Bronchial epithelial cell (primary cell): Measurements from ENCODE around the gene SUMO2. TPM values are rescaled to one million over a fixed set of nuclear protein-coding genes. Genes with fewer than 3 reads are reported as not detected.
A peak's percentile ranks its signal among the peaks of the same experiment; 100 is the strongest.
"Not testable (repeated sequence)": the region's sequence is repeated elsewhere in the genome, so short reads cannot be mapped to it uniquely, and the experiment has no call there.

Source experiments
- DNase-seq: peaks from one replicate; pipeline ENCODE4 v3.0.0-alpha.2; 2010; ENCODE audit warnings: low read depth
- FAIRE-seq: peaks from 2 replicates; lab custom pipeline; 2011; peaks lifted over from hg19 to GRCh38; lab: Jason Lieb, UNC
- H3K27me3 ChIP-seq: 2 replicates; pipeline ENCODE4 v1.5.1; 2011; ENCODE audit warnings: low read length; ENCODE audit not compliant: control insufficient read depth, insufficient read depth
- H3K36me3 ChIP-seq: 2 replicates; pipeline ENCODE4 v1.5.1; 2011; ENCODE audit warnings: low read length; ENCODE audit not compliant: control insufficient read depth, insufficient read depth
- H3K4me3 ChIP-seq: 2 replicates; pipeline ENCODE4 v1.5.1; 2011; ENCODE audit warnings: mild to moderate bottlenecking, low read depth, low read length, control low read depth
- CTCF ChIP-seq: IDR thresholded peaks from 2 replicates; pipeline ENCODE4 v1.5.1; 2011; ENCODE audit warnings: mild to moderate bottlenecking, moderate library complexity, low read length, control low read depth, inconsistent platforms; ENCODE audit not compliant: insufficient read depth, severe bottlenecking
- total RNA-seq: library from RNA; depleted of rRNA; stranded (reverse); fragments of >200 nt; gene quantifications from 2 replicates; pipeline ENCODE4 v1.2.1, GENCODE V29; 2014

Gene SUMO2
- total RNA-seq, 1 donor from 2014 or later: 87.1 TPM

- TF ChIP-seq CTCF: no peak
- no peak for DNase-seq
- Histone ChIP-seq H3K27me3 (no peaks in the 10 kb centered on the region), H3K4me3 (peak overlapping the region; percentile 80), H3K36me3 (no peaks in the 10 kb centered on the region)
- FAIRE-seq: no peak
These were observed 1.6 kb downstream of the SUMO2 start for GRCh38 chr17:75181110-75181509.

- Histone ChIP-seq H3K27me3 (no peaks in the 10 kb centered on the region), H3K4me3 (no peak overlapping the region), H3K36me3 (peaks cover 5% of the 10 kb centered on the region)
- FAIRE-seq (no peak), DNase-seq (no peak)
- no peak for TF ChIP-seq CTCF
These were observed 4.3 kb downstream of the SUMO2 start for GRCh38 chr17:75178453-75178852.

- no peak for FAIRE-seq
These were observed 6.1 kb downstream of the SUMO2 start for GRCh38 chr17:75176625-75177024.

GRCh38 chr17:75174996-75175395 is 7.8 kb downstream of the SUMO2 start:
- Histone ChIP-seq H3K4me3 (no peak overlapping the region), H3K36me3 (peaks cover 9% of the 10 kb centered on the region), H3K27me3 (no peaks in the 10 kb centered on the region)
- no peak for TF ChIP-seq CTCF
- no peak for DNase-seq
- no peak for FAIRE-seq

More at GRCh38 chr17:75176625-75177024, 6.1 kb downstream of the SUMO2 start:
- no peak for TF ChIP-seq CTCF
- Histone ChIP-seq H3K4me3 (no peak overlapping the region), H3K36me3 (peaks cover 9% of the 10 kb centered on the region), H3K27me3 (no peaks in the 10 kb centered on the region)
- DNase-seq: no peak

- DNase-seq: no peak
- H3K36me3 ChIP-seq: peaks cover 10% of the 10 kb centered on the region
- no peak for TF ChIP-seq CTCF
- FAIRE-seq: no peak
- H3K4me3 ChIP-seq: no peak overlapping the region
- no peaks in the 10 kb centered on the region for H3K27me3 ChIP-seq
These were observed 9.2 kb downstream of the SUMO2 start for GRCh38 chr17:75173526-75173925.

- Histone ChIP-seq H3K36me3 (peaks cover 7% of the 10 kb centered on the region), H3K27me3 (no peaks in the 10 kb centered on the region), H3K4me3 (no peak overlapping the region)
- FAIRE-seq (no peak), DNase-seq (no peak)
- no peak for TF ChIP-seq CTCF
These were observed 13.8 kb downstream of the SUMO2 start for GRCh38 chr17:75168998-75169397.

GRCh38 chr17:75164606-75165005 is 18.2 kb downstream of the SUMO2 start:
- not testable (repeated sequence) for H3K36me3 ChIP-seq, DNase-seq, FAIRE-seq, H3K4me3 ChIP-seq, H3K27me3 ChIP-seq
